ENCODE data around the gene PACS1.

Gene PACS1

GRCh38 chr11:66056501-66056900, 13.6 kb upstream of the PACS1 start:
- peaks cover 10% of the 10 kb centered on the region for H3K4me1 ChIP-seq (ENCODE audit: control insufficient read depth, insufficient read depth, low read length)
- no peaks in the 10 kb centered on the region for H3K27me3 ChIP-seq (ENCODE audit: control insufficient read depth, insufficient read depth, low read length)
- H3K27ac ChIP-seq (ENCODE audit: low read depth, low read length) = no peak overlapping the region
- H3K36me3 ChIP-seq (ENCODE audit: control insufficient read depth, insufficient read depth, low read length) = peaks cover 46% of the 10 kb centered on the region
- H3K9ac ChIP-seq (ENCODE audit: low read length) = no peak overlapping the region
- no peak overlapping the region for H3K4me3 ChIP-seq (ENCODE audit: low read length)

GRCh38 chr11:66059966-66060680, 9.9 kb upstream of the PACS1 start:
- H3K4me3 ChIP-seq (ENCODE audit: low read length) = no peak overlapping the region
- H3K27ac ChIP-seq (ENCODE audit: low read depth, low read length) = no peak overlapping the region
- H3K4me1 ChIP-seq (ENCODE audit: control insufficient read depth, insufficient read depth, low read length) = no peaks in the 10 kb centered on the region
- H3K36me3 ChIP-seq (ENCODE audit: control insufficient read depth, insufficient read depth, low read length) = peaks cover 66% of the 10 kb centered on the region
- no peak overlapping the region for H3K9ac ChIP-seq (ENCODE audit: low read length)
- H3K27me3 ChIP-seq (ENCODE audit: control insufficient read depth, insufficient read depth, low read length) = no peaks in the 10 kb centered on the region

DNA sequence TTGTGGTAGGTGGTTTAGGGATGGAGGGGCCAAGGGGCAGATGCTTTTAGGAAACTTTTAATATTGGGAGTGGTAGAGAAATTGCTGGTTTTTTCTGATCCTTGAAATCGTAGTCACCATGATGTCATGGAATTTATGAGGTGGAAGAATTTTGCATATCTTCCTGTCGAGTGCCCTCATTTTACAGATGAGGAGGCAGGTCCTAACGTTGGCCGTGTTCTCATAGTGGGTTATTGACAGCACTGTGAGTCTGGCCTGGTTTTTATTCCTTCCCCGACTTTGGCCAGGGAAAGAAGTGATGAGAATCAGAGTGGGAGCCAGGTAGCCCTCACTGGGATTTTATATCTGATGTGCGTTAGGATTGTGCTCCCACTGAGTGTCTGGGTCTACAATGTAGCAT, 8.8 kb upstream of the PACS1 start:
- no peak overlapping the region for H3K4me3 ChIP-seq (ENCODE audit: low read length)
- H3K4me1 ChIP-seq (ENCODE audit: control insufficient read depth, insufficient read depth, low read length) = no peaks in the 10 kb centered on the region
- no peak overlapping the region for H3K27ac ChIP-seq (ENCODE audit: low read depth, low read length)
- H3K27me3 ChIP-seq (ENCODE audit: control insufficient read depth, insufficient read depth, low read length) = no peaks in the 10 kb centered on the region
- H3K9ac ChIP-seq (ENCODE audit: low read length) = no peak overlapping the region
- peaks cover 63% of the 10 kb centered on the region for H3K36me3 ChIP-seq (ENCODE audit: control insufficient read depth, insufficient read depth, low read length)

- peaks cover 64% of the 10 kb centered on the region for H3K36me3 ChIP-seq (ENCODE audit: control insufficient read depth, insufficient read depth, low read length)
- H3K27me3 ChIP-seq (ENCODE audit: control insufficient read depth, insufficient read depth, low read length) = no peaks in the 10 kb centered on the region
- H3K4me3 ChIP-seq (ENCODE audit: low read length) = no peak overlapping the region
- H3K27ac ChIP-seq (ENCODE audit: low read depth, low read length) = no peak overlapping the region
- no peaks in the 10 kb centered on the region for H3K4me1 ChIP-seq (ENCODE audit: control insufficient read depth, insufficient read depth, low read length)
- no peak overlapping the region for H3K9ac ChIP-seq (ENCODE audit: low read length)
Measured at GRCh38 chr11:66062408-66062807, 7.7 kb upstream of the PACS1 start.

DNA sequence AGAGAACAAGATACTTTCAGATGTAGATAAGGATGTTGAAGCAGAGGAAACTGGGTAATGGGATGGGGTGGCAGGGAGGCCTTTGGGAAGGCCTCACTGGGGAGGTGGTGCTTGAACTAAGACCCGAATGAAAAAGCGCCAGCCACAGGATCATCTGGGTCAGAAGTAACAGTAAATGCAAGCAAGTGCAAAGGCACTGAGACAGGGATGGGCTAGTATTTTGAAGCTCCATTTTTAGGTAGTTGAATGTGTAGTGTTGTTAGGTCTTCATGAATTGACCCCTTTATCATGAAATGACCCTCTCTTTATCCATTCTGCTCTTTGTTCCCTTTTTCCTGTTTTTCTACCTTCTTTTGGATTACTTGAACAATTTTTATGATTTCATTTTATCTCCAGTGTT, 6.2 kb upstream of the PACS1 start:
- Histone ChIP-seq H3K27me3 (ENCODE audit: control insufficient read depth, insufficient read depth, low read length) (no peaks in the 10 kb centered on the region), H3K4me1 (ENCODE audit: control insufficient read depth, insufficient read depth, low read length) (peaks cover 7% of the 10 kb centered on the region), H3K36me3 (ENCODE audit: control insufficient read depth, insufficient read depth, low read length) (peaks cover 67% of the 10 kb centered on the region), H3K9ac (ENCODE audit: low read length) (no peak overlapping the region), H3K27ac (ENCODE audit: low read depth, low read length) (no peak overlapping the region), H3K4me3 (ENCODE audit: low read length) (no peak overlapping the region)

- Histone ChIP-seq H3K4me1 (ENCODE audit: control insufficient read depth, insufficient read depth, low read length) (peaks cover 13% of the 10 kb centered on the region), H3K27me3 (ENCODE audit: control insufficient read depth, insufficient read depth, low read length) (no peaks in the 10 kb centered on the region), H3K9ac (ENCODE audit: low read length) (no peak overlapping the region), H3K36me3 (ENCODE audit: control insufficient read depth, insufficient read depth, low read length) (peaks cover 61% of the 10 kb centered on the region), H3K27ac (ENCODE audit: low read depth, low read length) (no peak overlapping the region), H3K4me3 (ENCODE audit: low read length) (no peak overlapping the region)
Measured at GRCh38 chr11:66064571-66064970, 5.5 kb upstream of the PACS1 start.

DNA sequence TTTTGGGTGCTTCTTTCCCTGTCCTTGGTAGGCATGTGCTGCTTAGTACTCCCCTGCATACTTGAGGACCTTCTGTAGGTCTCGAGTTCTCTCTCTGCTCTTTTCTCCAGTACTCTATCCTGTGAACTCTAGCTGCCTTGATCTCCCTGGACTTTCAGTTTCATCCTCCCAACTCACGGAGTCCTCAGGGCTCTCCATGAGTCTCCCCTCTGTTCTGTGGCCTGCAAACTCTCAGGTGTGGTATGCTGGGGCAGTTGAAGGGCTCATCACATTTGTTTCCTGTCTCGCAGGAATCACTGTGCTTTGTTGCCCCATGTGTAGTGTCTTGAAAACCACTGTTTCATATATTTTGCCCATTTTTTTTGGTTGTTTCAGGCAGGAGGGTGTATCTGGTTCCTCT, 3.3 kb upstream of the PACS1 start:
- H3K27ac ChIP-seq (ENCODE audit: low read depth, low read length) = no peak overlapping the region
- peaks cover 39% of the 10 kb centered on the region for H3K36me3 ChIP-seq (ENCODE audit: control insufficient read depth, insufficient read depth, low read length)
- H3K4me1 ChIP-seq (ENCODE audit: control insufficient read depth, insufficient read depth, low read length) = peaks cover 13% of the 10 kb centered on the region
- H3K4me3 ChIP-seq (ENCODE audit: low read length) = no peak overlapping the region
- no peak overlapping the region for H3K9ac ChIP-seq (ENCODE audit: low read length)
- H3K27me3 ChIP-seq (ENCODE audit: control insufficient read depth, insufficient read depth, low read length) = no peaks in the 10 kb centered on the region

- H3K27me3 ChIP-seq (ENCODE audit: control insufficient read depth, insufficient read depth, low read length) = no peaks in the 10 kb centered on the region
- H3K4me3 ChIP-seq (ENCODE audit: low read length) = no peak overlapping the region
- H3K9ac ChIP-seq (ENCODE audit: low read length) = no peak overlapping the region
- peaks cover 13% of the 10 kb centered on the region for H3K4me1 ChIP-seq (ENCODE audit: control insufficient read depth, insufficient read depth, low read length)
- H3K27ac ChIP-seq (ENCODE audit: low read depth, low read length) = peak overlapping the region; percentile 31
- H3K36me3 ChIP-seq (ENCODE audit: control insufficient read depth, insufficient read depth, low read length) = peaks cover 37% of the 10 kb centered on the region
Measured at GRCh38 chr11:66067640-66068039, 2.4 kb upstream of the PACS1 start.

GRCh38 chr11:66068154-66068821, 1.8 kb upstream of the PACS1 start:
- Histone ChIP-seq H3K27me3 (ENCODE audit: control insufficient read depth, insufficient read depth, low read length) (no peaks in the 10 kb centered on the region), H3K9ac (ENCODE audit: low read length) (no peak overlapping the region), H3K4me1 (ENCODE audit: control insufficient read depth, insufficient read depth, low read length) (peaks cover 13% of the 10 kb centered on the region), H3K4me3 (ENCODE audit: low read length) (peak overlapping the region; percentile 20), H3K27ac (ENCODE audit: low read depth, low read length) (peak overlapping the region; percentile 89), H3K36me3 (ENCODE audit: control insufficient read depth, insufficient read depth, low read length) (peaks cover 31% of the 10 kb centered on the region)

DNA sequence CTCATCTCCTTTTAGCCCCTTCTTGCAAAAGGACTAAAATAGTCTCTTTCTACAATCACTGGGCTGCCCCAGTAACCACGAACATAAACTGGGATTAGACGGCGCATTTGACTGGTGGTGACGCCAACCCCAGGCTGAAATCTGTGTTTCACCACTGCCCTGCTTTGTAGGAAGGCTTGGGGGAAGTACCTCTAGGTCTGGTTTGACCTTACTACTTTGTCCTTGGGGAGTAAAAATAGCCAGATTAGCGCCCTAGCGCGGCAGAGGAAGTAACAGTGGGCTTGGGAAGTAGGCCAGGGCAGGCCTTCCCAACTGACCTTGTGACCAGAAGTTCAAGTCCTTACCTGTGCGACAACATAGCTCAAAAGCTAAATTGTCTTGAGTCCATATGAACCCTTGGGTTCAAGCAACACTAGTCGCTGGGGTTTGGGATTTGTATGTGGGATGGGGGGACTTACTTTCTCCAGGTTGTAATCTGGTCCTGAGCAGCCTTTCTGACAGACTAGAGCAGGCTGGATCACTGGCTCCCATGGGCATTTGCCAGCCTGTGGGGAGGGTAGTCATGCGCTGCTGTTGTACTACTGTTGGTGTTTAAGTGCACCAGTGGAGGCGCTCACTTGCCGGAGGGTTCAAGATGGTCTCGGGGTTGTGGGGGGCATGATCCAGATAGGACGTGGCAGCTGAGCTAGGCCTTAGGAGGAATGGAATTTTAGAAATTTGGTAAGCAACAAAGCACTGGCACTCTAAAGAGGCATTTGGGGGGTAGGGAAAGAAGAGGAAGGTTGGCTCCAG, 953 bp upstream of the PACS1 start:
- Histone ChIP-seq H3K27me3 (ENCODE audit: control insufficient read depth, insufficient read depth, low read length) (no peaks in the 10 kb centered on the region), H3K4me3 (ENCODE audit: low read length) (peak overlapping the region; percentile 65), H3K4me1 (ENCODE audit: control insufficient read depth, insufficient read depth, low read length) (peaks cover 13% of the 10 kb centered on the region), H3K36me3 (ENCODE audit: control insufficient read depth, insufficient read depth, low read length) (peaks cover 23% of the 10 kb centered on the region), H3K9ac (ENCODE audit: low read length) (peak overlapping the region; percentile 67), H3K27ac (ENCODE audit: low read depth, low read length) (peak overlapping the region; percentile 89)

- no peak overlapping the region for H3K9ac ChIP-seq (ENCODE audit: low read length)
- peaks cover 13% of the 10 kb centered on the region for H3K4me1 ChIP-seq (ENCODE audit: control insufficient read depth, insufficient read depth, low read length)
- no peaks in the 10 kb centered on the region for H3K27me3 ChIP-seq (ENCODE audit: control insufficient read depth, insufficient read depth, low read length)
- peaks cover 19% of the 10 kb centered on the region for H3K36me3 ChIP-seq (ENCODE audit: control insufficient read depth, insufficient read depth, low read length)
- H3K27ac ChIP-seq (ENCODE audit: low read depth, low read length) = peak overlapping the region; percentile 80
- H3K4me3 ChIP-seq (ENCODE audit: low read length) = peak overlapping the region; percentile 76
Measured at GRCh38 chr11:66070604-66071380, 720 bp downstream of the PACS1 start.

GRCh38 chr11:66071381-66071801, 1.3 kb downstream of the PACS1 start:
- Histone ChIP-seq H3K27ac (ENCODE audit: low read depth, low read length) (peak overlapping the region; percentile 80), H3K4me3 (ENCODE audit: low read length) (peak overlapping the region; percentile 76), H3K4me1 (ENCODE audit: control insufficient read depth, insufficient read depth, low read length) (peaks cover 13% of the 10 kb centered on the region), H3K9ac (ENCODE audit: low read length) (no peak overlapping the region), H3K36me3 (ENCODE audit: control insufficient read depth, insufficient read depth, low read length) (peaks cover 19% of the 10 kb centered on the region), H3K27me3 (ENCODE audit: control insufficient read depth, insufficient read depth, low read length) (no peaks in the 10 kb centered on the region)
